NCI-H1417 (cell line): Measurements from ENCODE around the gene PIK3C3.
A peak's percentile ranks its signal among the peaks of the same experiment; 100 is the strongest.
"Not testable (repeated sequence)": the region's sequence is repeated elsewhere in the genome, so short reads cannot be mapped to it uniquely, and the experiment has no call there.

Experiments used
- DNase-seq, 3 experiments: peaks; one replicate each; lab custom pipeline; 2025; lab: John Stamatoyannopoulos, UW

Gene PIK3C3

GRCh38 chr18:42024131-42024530, 69.1 kb downstream of the PIK3C3 start:
- no peak for DNase-seq

- DNase-seq = no peak
Measured at GRCh38 chr18:42025491-42025890, 70.5 kb downstream of the PIK3C3 start.

GRCh38 chr18:42025974-42026625, 71.1 kb downstream of the PIK3C3 start:
- no peak for DNase-seq

GRCh38 chr18:42028247-42028832, 73.3 kb downstream of the PIK3C3 start:
- peak in 2 of 3 experiments; percentile 6 to 44 for DNase-seq

- DNase-seq = no peak
Measured at GRCh38 chr18:42029092-42029491, 74.1 kb downstream of the PIK3C3 start.

GRCh38 chr18:42030586-42031182, 75.7 kb downstream of the PIK3C3 start:
- peak in 1 of 3 experiments; percentile 22 for DNase-seq

- no peak for DNase-seq
Measured at GRCh38 chr18:42032447-42032846, 77.4 kb downstream of the PIK3C3 start.

GRCh38 chr18:42033137-42033810, 78.2 kb downstream of the PIK3C3 start:
- DNase-seq = no peak

GRCh38 chr18:42038936-42039335, 83.9 kb downstream of the PIK3C3 start:
- DNase-seq = no peak

GRCh38 chr18:42039396-42039795, 84.4 kb downstream of the PIK3C3 start:
- no peak for DNase-seq

- no peak for DNase-seq
Measured at GRCh38 chr18:42041793-42042192, 86.8 kb downstream of the PIK3C3 start.

- DNase-seq = no peak
Measured at GRCh38 chr18:42045346-42045745, 90.3 kb downstream of the PIK3C3 start.

- no peak for DNase-seq
Measured at GRCh38 chr18:42047721-42048120, 92.7 kb downstream of the PIK3C3 start.

GRCh38 chr18:42048158-42048557, 93.1 kb downstream of the PIK3C3 start:
- peak in 1 of 3 experiments; percentile 16 for DNase-seq

- DNase-seq = not testable (repeated sequence)
Measured at GRCh38 chr18:42049536-42049935, 94.5 kb downstream of the PIK3C3 start.

- no peak for DNase-seq
Measured at GRCh38 chr18:42051411-42051810, 96.4 kb downstream of the PIK3C3 start.

GRCh38 chr18:42052122-42052708, 97.2 kb downstream of the PIK3C3 start:
- DNase-seq = no peak

- DNase-seq = peak; percentile 25 to 75 (median 28)
Measured at GRCh38 chr18:42053188-42053781, 98.3 kb downstream of the PIK3C3 start.

GRCh38 chr18:42064109-42064508, 109.1 kb downstream of the PIK3C3 start:
- DNase-seq = no peak

GRCh38 chr18:42067518-42067917, 112.5 kb downstream of the PIK3C3 start:
- no peak for DNase-seq

GRCh38 chr18:42068030-42068429, 113.0 kb downstream of the PIK3C3 start:
- DNase-seq = no peak

- DNase-seq = no peak
Measured at GRCh38 chr18:42069036-42069435, 114.0 kb downstream of the PIK3C3 start.
